ENCODE results near the gene FBXL20.
"Not testable (repeated sequence)": the region's sequence is repeated elsewhere in the genome, so short reads cannot be mapped to it uniquely, and the experiment has no call there.

FBXL20 gene

DNA sequence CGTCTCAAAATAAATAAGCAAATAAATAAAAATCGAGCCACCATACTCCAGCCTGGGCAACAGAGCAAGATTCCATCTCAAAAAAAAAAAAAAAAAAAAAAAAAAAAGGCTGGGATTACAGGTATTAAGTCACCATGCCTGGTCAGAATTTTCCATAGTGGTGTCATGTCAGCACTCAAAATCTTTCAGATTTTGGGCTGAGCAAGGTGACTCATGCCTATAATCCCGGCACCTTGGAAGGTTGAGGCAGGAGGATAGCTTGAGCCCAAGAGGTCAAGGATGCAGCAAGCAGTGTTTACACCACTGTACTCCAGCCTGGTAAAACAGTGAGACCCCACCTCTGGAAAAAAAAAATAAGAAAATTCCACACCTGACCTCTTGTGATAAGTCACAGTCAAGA, 52.2 kb downstream of the FBXL20 start:
- no peaks in the 10 kb centered on the region for H3K79me2 ChIP-seq (ENCODE audit: insufficient read depth, low read depth)
- TF ChIP-seq, protein P1, sequence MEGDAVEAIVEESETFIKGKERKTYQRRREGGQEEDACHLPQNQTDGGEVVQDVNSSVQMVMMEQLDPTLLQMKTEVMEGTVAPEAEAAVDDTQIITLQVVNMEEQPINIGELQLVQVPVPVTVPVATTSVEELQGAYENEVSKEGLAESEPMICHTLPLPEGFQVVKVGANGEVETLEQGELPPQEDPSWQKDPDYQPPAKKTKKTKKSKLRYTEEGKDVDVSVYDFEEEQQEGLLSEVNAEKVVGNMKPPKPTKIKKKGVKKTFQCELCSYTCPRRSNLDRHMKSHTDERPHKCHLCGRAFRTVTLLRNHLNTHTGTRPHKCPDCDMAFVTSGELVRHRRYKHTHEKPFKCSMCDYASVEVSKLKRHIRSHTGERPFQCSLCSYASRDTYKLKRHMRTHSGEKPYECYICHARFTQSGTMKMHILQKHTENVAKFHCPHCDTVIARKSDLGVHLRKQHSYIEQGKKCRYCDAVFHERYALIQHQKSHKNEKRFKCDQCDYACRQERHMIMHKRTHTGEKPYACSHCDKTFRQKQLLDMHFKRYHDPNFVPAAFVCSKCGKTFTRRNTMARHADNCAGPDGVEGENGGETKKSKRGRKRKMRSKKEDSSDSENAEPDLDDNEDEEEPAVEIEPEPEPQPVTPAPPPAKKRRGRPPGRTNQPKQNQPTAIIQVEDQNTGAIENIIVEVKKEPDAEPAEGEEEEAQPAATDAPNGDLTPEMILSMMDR (conservative IDR thresholded peaks at IDR 0.05; ENCODE audit: low read depth, low read length) = no peak
- H3K4me3 ChIP-seq (IDR thresholded peaks at IDR 0.05; ENCODE audit: insufficient read depth, low read depth, low read length) = no peak overlapping the region
- no peak overlapping the region for H3K4me2 ChIP-seq
- H3K27me3 ChIP-seq (ENCODE audit: insufficient read depth, low read depth) = no peaks in the 10 kb centered on the region
- no peak overlapping the region for H3K9ac ChIP-seq
- no peaks in the 10 kb centered on the region for H4K20me1 ChIP-seq (ENCODE audit: insufficient read depth)
- peaks cover 38% of the 10 kb centered on the region for H3K4me1 ChIP-seq (ENCODE audit: low read depth, poor library complexity, severe bottlenecking)
- no peaks in the 10 kb centered on the region for H3K36me3 ChIP-seq (ENCODE audit: insufficient read depth)
- no peak overlapping the region for H2AFZ ChIP-seq (ENCODE audit: low read depth)
- no peak overlapping the region for H3K27ac ChIP-seq

DNA sequence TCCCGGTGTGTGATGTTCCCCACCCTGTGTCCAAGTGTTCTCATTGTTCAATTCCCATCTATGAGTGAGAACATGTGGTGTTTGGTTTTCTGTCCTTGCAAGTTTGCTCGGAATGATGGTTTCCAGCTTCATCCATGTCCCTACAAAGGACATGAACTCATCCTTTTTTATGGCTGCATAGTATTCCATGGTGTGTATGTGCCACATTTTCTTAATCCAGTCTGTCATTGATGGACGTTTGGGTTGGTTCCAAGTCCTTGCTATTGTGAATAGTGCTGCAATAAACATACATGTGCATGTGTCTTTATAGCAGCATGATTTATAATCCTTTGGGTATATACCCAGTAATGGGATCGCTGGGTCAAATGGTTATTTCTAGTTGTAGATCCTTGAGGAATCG, 54.6 kb downstream of the FBXL20 start:
- H3K4me3 ChIP-seq (IDR thresholded peaks at IDR 0.05; ENCODE audit: insufficient read depth, low read depth, low read length); H3K27me3 ChIP-seq (ENCODE audit: insufficient read depth, low read depth); H3K79me2 ChIP-seq (ENCODE audit: insufficient read depth, low read depth); H3K27ac ChIP-seq; H3K4me2 ChIP-seq; H3K36me3 ChIP-seq (ENCODE audit: insufficient read depth); H3K9ac ChIP-seq; H2AFZ ChIP-seq (ENCODE audit: low read depth); H4K20me1 ChIP-seq (ENCODE audit: insufficient read depth): not testable (repeated sequence)
- peaks cover 14% of the 10 kb centered on the region for H3K4me1 ChIP-seq (ENCODE audit: low read depth, poor library complexity, severe bottlenecking)

DNA sequence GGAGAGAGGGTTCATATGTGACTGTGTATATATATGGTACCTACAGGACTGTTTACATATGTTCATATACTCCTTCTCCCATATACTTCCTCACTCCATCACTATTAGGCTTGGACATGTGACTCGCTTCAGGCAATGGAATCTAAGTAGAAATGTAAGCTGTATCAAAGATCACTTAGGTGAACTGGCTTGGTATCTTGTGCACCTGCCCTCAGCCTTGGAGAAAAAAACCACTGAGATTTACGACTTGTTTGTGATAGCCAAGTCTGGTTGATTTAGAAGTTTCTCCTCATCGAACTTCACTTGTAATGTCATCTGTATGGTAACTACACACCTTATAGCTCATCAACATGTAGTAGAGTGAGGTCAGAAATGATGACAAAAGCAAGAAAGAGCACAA, 59.9 kb downstream of the FBXL20 start:
- H3K4me1 ChIP-seq (ENCODE audit: low read depth, poor library complexity, severe bottlenecking) = no peaks in the 10 kb centered on the region
- TF ChIP-seq, protein P1 (conservative IDR thresholded peaks at IDR 0.05; ENCODE audit: low read depth, low read length) = no peak
- no peak overlapping the region for H3K9ac ChIP-seq
- no peak overlapping the region for H2AFZ ChIP-seq (ENCODE audit: low read depth)
- H3K4me3 ChIP-seq (IDR thresholded peaks at IDR 0.05; ENCODE audit: insufficient read depth, low read depth, low read length) = no peak overlapping the region
- no peaks in the 10 kb centered on the region for H3K27me3 ChIP-seq (ENCODE audit: insufficient read depth, low read depth)
- no peak overlapping the region for H3K4me2 ChIP-seq
- H3K79me2 ChIP-seq (ENCODE audit: insufficient read depth, low read depth) = no peaks in the 10 kb centered on the region
- no peak overlapping the region for H3K27ac ChIP-seq
- no peaks in the 10 kb centered on the region for H3K36me3 ChIP-seq (ENCODE audit: insufficient read depth)
- no peaks in the 10 kb centered on the region for H4K20me1 ChIP-seq (ENCODE audit: insufficient read depth)

DNA sequence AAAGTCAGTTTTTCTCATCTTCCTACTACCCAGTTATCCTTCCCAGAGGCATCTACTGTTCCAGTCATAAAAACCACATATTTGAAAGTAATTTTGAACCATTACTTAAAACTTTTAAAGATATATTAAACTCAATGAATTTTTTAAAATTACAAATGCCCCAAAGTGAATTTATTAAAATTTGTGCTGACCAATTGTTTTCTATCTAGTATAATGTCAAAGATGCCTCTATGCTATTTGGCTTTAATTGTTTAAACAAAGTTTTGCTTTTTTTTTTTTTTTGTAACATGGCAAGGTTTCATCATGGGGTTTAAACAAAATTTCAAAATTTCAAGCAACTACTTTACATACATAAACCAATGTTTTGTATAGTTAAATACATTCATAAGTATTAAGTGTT, 60.7 kb downstream of the FBXL20 start:
- Histone ChIP-seq H3K27ac (no peak overlapping the region), H4K20me1 (ENCODE audit: insufficient read depth) (no peaks in the 10 kb centered on the region), H3K36me3 (ENCODE audit: insufficient read depth) (no peaks in the 10 kb centered on the region), H3K27me3 (ENCODE audit: insufficient read depth, low read depth) (no peaks in the 10 kb centered on the region), H3K4me1 (ENCODE audit: low read depth, poor library complexity, severe bottlenecking) (no peaks in the 10 kb centered on the region), H3K9ac (no peak overlapping the region), H2AFZ (ENCODE audit: low read depth) (no peak overlapping the region), H3K4me2 (no peak overlapping the region), H3K79me2 (ENCODE audit: insufficient read depth, low read depth) (no peaks in the 10 kb centered on the region), H3K4me3 (IDR thresholded peaks at IDR 0.05; ENCODE audit: insufficient read depth, low read depth, low read length) (no peak overlapping the region)
- TF ChIP-seq, protein P1 (conservative IDR thresholded peaks at IDR 0.05; ENCODE audit: low read depth, low read length) = no peak

DNA sequence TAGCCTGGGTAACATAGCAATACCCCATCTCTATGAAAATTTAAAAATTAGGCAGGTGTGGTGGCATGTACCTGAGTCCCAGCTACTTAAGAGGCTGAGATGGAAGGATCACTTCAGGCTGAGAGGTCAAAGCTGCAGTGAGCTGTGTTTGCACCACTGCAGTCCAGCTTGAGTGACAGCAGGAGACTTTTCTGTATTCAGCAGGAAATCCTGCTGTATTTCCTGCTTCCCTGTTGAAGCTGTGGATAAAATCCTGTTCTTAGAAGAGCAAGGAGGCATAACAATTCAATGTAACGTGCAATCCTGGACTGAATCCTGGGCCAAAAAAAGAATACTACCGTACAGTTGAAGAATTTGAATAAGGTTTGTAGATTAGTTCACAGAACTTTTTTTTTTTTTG, 62.2 kb downstream of the FBXL20 start:
- H3K36me3 ChIP-seq (ENCODE audit: insufficient read depth) = no peaks in the 10 kb centered on the region
- no peaks in the 10 kb centered on the region for H4K20me1 ChIP-seq (ENCODE audit: insufficient read depth)
- H2AFZ ChIP-seq (ENCODE audit: low read depth) = no peak overlapping the region
- TF ChIP-seq, protein P1 (conservative IDR thresholded peaks at IDR 0.05; ENCODE audit: low read depth, low read length) = no peak
- H3K4me2 ChIP-seq = no peak overlapping the region
- H3K27ac ChIP-seq = no peak overlapping the region
- no peak overlapping the region for H3K9ac ChIP-seq
- no peaks in the 10 kb centered on the region for H3K79me2 ChIP-seq (ENCODE audit: insufficient read depth, low read depth)
- H3K4me3 ChIP-seq (IDR thresholded peaks at IDR 0.05; ENCODE audit: insufficient read depth, low read depth, low read length) = no peak overlapping the region
- no peaks in the 10 kb centered on the region for H3K27me3 ChIP-seq (ENCODE audit: insufficient read depth, low read depth)
- H3K4me1 ChIP-seq (ENCODE audit: low read depth, poor library complexity, severe bottlenecking) = no peaks in the 10 kb centered on the region

DNA sequence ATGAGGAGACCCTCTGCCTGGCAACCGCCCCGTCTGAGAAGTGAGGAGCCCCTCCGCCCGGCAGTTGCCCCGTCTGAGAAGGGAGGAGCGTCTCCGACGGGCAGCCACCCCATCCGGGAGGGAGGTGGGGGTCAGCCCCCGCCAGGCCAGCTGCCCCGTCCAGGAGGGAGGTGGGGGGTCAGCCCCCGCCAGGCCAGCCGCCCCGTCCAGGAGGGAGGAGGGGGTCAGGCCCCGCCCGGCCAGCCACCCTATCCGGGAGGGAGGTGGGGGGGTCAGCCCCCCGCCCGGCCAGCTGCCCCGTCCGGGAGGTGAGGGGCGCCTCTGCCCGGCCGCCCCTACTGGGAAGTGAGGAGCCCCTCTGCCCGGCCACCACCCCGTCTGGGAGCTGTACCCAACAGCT, 63.8 kb downstream of the FBXL20 start:
- H2AFZ ChIP-seq (ENCODE audit: low read depth); H3K4me1 ChIP-seq (ENCODE audit: low read depth, poor library complexity, severe bottlenecking); H4K20me1 ChIP-seq (ENCODE audit: insufficient read depth); H3K36me3 ChIP-seq (ENCODE audit: insufficient read depth); H3K4me3 ChIP-seq (IDR thresholded peaks at IDR 0.05; ENCODE audit: insufficient read depth, low read depth, low read length); H3K27me3 ChIP-seq (ENCODE audit: insufficient read depth, low read depth); H3K9ac ChIP-seq; H3K27ac ChIP-seq; H3K4me2 ChIP-seq; H3K79me2 ChIP-seq (ENCODE audit: insufficient read depth, low read depth): not testable (repeated sequence)
